ENCODE results near the gene STOX2.

STOX2 gene

GRCh38 chr4:183889190-183889589 lies 15.9 kb upstream of the STOX2 start:
- no peak for DNase-seq

DNA sequence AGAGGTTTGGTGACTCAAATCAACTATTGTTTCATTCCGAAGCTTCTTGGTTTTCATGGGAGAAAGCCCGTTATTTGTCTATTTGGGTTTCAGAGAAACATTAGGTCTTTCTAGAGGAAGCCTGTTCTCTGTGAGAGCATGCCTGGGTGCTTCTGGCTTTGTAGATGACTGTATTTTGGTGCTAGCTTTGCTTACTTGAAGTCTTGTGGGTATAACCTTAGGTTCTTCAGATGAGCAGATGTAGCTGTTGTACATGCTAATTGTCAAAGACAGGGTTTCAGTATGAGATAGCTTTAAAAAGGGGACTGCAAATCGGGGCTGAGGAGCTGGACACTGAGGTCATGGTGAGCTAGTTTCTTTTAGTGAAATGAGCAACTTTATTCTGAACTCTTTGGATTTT lies 7.9 kb upstream of the STOX2 start:
- DNase-seq, result no peak

GRCh38 chr4:183898456-183898855 lies 6.7 kb upstream of the STOX2 start:
- no peak for DNase-seq

GRCh38 chr4:183903021-183903760 lies 1.9 kb upstream of the STOX2 start:
- DNase-seq, result no peak

DNA sequence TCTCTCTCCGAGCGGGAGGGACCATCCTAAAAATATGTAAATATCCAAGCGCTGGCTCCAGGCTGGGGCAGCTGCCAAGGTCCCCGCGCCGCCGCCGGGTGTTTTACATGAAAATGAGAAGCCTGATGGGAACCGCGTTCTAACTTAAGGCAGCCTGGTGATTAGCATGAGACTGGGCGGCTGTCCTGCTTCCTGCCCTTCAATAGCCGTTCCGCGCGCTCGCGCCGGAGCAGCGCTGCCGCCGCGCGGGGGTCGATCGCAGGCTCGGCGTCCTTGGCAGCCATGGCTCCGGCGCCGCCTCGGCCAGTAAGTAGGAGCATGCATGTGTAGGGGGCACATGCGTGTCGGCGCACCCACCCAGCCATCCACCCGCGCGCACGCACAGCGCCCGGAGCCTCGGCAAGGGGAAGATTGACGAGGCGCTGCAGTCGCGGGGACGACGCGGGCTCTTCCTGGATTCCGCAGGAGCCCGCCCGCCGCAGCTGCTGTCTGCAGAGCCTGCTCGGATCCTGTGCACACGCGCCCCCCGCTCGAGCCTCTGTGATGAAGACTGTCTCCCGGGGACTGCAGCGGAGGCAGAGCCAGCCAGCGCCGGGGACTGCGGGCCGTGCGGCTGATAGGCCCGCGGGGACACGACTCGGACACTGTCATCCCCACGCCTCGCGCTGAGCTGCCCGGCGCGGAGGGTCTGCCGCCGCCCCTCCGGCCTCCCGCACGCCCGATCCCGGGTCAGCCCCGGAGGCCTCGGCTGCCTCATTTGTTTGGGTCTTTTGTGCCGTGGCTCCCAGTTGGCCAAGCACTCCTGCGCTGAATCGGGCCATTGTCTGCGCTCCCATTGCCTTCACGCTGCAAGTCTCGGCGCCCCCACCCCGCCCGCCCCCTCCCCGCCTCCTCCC lies 734 bp downstream of the STOX2 start:
- DNase-seq, result no peak

GRCh38 chr4:183906489-183906738 lies 1.3 kb downstream of the STOX2 start:
- no peak for DNase-seq

- no peak for DNase-seq
Observed at GRCh38 chr4:183906739-183907651, 1.9 kb downstream of the STOX2 start.

- no peak for DNase-seq
Observed at GRCh38 chr4:183907871-183908683, 3.0 kb downstream of the STOX2 start.

- no peak for DNase-seq
Observed at GRCh38 chr4:183909187-183909586, 4.1 kb downstream of the STOX2 start.

GRCh38 chr4:183909801-183910200 lies 4.7 kb downstream of the STOX2 start:
- no peak for DNase-seq

GRCh38 chr4:183912585-183912984 lies 7.5 kb downstream of the STOX2 start:
- DNase-seq, result no peak

- no peak for DNase-seq
Observed at GRCh38 chr4:183915976-183916375, 10.9 kb downstream of the STOX2 start.

- no peak for DNase-seq
Observed at GRCh38 chr4:183918696-183919095, 13.6 kb downstream of the STOX2 start.

DNA sequence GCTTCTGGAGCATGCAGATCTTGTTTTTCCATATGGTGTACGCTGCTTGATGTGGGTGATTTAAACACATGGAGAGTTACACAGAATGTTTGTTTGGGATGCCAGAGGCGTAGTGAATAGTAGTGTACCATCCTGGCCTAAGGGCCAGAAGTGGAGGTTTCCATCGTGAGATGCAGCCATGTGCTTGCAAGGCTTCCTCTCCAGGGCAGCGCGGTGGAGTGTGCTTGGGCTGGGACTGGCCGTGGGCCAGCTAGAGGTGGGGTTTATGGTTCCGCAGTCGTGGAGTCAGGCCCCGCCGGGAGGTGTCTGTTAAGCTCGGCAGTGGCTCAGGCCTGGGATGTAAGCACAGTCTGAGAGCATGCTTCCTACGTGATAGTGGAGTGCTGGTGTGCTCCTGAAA lies 14.0 kb downstream of the STOX2 start:
- no peak for DNase-seq

GRCh38 chr4:183920512-183920911 lies 15.4 kb downstream of the STOX2 start:
- no peak for DNase-seq

- no peak for DNase-seq
Observed at GRCh38 chr4:183921335-183921734, 16.2 kb downstream of the STOX2 start.

- DNase-seq, result no peak
Observed at GRCh38 chr4:183924362-183925044, 19.4 kb downstream of the STOX2 start.

GRCh38 chr4:183926950-183927349 lies 21.8 kb downstream of the STOX2 start:
- no peak for DNase-seq

DNA sequence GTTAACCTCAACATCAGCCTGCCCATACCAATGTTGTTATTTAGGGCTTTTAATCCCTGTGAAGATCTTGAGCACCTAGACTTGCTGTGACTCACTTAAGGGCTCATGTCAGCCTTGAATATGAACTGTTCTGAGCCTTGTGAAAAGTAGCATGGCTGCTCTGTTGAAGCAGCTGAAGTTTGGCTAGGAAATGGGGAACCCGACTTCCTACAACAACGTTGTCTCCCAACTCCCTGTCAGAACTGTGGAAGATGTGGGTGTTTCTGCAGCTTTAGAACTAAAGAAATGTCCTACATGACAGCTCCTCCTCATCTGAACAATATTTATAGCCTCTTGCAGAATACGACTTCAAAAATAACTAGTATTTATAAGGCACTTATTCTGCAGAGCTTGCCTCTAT lies 27.5 kb downstream of the STOX2 start:
- DNase-seq, result no peak

DNA sequence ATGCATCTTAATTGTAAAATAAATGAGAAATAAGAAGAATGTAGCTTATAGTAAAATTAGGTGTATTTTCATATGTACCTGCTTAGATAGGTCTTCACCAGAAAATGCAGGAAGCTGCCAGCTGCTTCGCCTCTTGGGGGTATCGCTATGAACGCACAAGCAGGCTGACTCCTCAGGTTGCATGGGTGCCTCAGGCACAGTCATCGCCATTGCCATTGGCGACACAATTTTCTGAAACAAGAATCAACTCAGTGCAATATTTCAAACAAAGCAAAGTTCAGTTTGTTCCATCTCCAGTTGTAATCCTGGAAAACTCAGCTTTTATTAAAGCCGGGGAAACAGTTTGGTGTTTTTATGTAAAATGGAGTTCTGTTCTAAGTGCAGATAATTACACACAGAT lies 29.7 kb downstream of the STOX2 start:
- DNase-seq, result no peak

GRCh38 chr4:183935355-183936005 lies 30.4 kb downstream of the STOX2 start:
- no peak for DNase-seq

Measured in NCI-H1417 treated with DMSO at 0.1 percent for 48 hours (cell line).